GM18519 (cell line): Measurements from ENCODE around the gene ASCC1.

Source experiments
- ATAC-seq: cut with Tn5 transposase; IDR thresholded peaks from one replicate; pipeline ENCODE4 v1.9.1; 2021; ENCODE audit warnings: mild to moderate bottlenecking, moderate library complexity; ENCODE audit not compliant: unreplicated experiment, low FRiP score

Gene ASCC1

GRCh38 chr10:72056932-72057751 is 158.9 kb downstream of the ASCC1 start:
- no peak for ATAC-seq

DNA sequence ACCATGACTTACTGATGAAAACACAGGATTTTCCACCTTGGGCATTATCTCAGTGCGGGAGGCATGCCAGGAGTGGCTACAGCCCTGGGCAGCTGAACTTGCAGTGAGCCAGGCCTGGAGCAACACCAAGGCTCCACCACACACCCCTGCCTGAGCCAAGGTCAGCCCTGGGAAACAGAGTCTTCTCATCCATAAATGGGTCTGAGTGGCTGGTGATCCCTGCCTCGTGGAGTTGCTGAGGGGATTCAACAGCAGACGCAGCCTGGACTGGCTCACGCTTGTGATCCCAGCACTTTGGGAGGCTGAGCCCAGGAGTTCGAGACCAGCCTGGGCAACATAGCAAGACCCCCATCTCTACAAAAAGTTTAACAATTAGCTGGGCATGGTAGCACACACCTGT is 160.0 kb downstream of the ASCC1 start:
- ATAC-seq = no peak

DNA sequence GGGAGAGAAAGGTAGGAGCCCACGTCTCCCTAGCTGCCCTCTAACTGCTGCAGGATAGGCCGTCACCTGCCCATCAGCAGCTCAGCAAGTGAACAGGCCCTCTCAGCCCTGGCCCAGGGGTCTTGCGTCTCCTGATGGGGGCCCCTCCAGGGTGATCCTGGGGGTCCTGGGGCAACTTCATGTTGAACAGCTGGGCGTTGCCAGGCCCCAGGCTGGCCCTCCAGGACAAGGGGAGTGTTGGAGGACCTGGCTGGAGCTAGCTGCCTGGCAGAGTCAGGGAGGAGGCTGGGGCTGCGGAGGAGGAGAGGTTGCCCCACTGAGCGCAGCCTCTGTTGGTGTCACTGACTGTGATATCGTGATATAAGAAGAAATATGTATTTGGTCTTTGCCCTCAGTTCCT is 162.4 kb downstream of the ASCC1 start:
- ATAC-seq = no peak

DNA sequence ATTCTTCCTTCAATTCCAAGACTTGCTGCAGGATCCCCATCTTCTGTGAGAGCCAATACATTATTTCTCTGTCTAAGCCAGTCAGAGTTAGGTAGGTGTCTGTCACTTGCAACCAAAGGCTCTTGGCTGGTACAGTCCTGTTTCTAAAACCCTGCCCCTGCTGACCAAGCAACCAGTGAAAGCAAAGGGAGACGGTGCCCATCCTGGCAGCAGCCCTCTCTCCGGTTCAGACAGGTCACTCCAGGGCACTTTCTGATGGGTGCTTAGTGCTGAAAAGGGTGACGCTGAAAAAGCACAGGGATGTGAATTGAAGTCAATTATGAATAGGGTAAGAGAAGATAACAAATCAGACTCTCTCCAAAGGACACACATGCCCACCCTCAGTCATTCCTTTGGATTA is 165.2 kb downstream of the ASCC1 start:
- no peak for ATAC-seq

GRCh38 chr10:72049969-72050781 is 165.9 kb downstream of the ASCC1 start:
- no peak for ATAC-seq

DNA sequence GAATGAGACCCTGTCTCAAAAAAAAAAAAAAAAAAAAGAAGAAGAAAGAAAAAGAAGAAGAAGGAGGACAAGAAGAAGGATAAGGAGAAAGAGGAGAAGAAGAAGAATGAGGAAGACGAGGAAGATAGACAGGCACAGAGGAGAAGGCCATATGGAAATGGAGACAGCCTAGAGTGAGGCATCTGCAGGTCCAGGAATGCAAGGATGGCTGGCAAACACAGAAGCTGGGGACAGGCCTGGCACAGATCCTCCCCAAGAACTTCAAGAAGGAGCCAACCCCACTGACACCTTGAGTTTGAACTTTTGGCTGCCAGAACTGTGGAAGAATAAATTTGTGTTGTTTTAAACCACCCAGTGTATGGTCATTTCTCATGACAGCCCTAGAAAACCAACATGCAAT is 166.6 kb downstream of the ASCC1 start:
- ATAC-seq = no peak

GRCh38 chr10:72048450-72049124 is 167.5 kb downstream of the ASCC1 start:
- no peak for ATAC-seq
